HG02981 (cell line): Measurements from ENCODE around the gene KIF1B.
A peak's percentile ranks its signal among the peaks of the same experiment; 100 is the strongest.
"Not testable (repeated sequence)": the region's sequence is repeated elsewhere in the genome, so short reads cannot be mapped to it uniquely, and the experiment has no call there.

Experiments used
- ATAC-seq: cut with Tn5 transposase; IDR thresholded peaks from one replicate; pipeline ENCODE4 v1.9.1; 2021; ENCODE audit warnings: mild to moderate bottlenecking, moderate library complexity; ENCODE audit not compliant: unreplicated experiment

KIF1B gene

GRCh38 chr1:10421637-10422036, 211.3 kb downstream of the KIF1B start:
- ATAC-seq, result no peak

- no peak for ATAC-seq
These were observed 213.7 kb downstream of the KIF1B start for GRCh38 chr1:10424034-10424433.

- no peak for ATAC-seq
These were observed 214.3 kb downstream of the KIF1B start for GRCh38 chr1:10424651-10425050.

GRCh38 chr1:10425826-10426534, 215.6 kb downstream of the KIF1B start:
- not testable (repeated sequence) for ATAC-seq

GRCh38 chr1:10426535-10426848, 216.1 kb downstream of the KIF1B start:
- not testable (repeated sequence) for ATAC-seq

- ATAC-seq, result no peak
These were observed 218.6 kb downstream of the KIF1B start for GRCh38 chr1:10428984-10429383.

GRCh38 chr1:10429868-10430215, 219.5 kb downstream of the KIF1B start:
- no peak for ATAC-seq

- peak; percentile 72 for ATAC-seq
These were observed 220.1 kb downstream of the KIF1B start, which contains the start of gene CENPS for GRCh38 chr1:10430216-10431069. CENPS (plus strand) TSS chr1:10430433; CDS start chr1:10430518, 85 bp downstream.
